DMS 273 treated with DMSO at 0.1 percent for 48 hours (cell line): ENCODE measurements around the gene ZNF12.
"Not testable (repeated sequence)": the region's sequence is repeated elsewhere in the genome, so short reads cannot be mapped to it uniquely, and the experiment has no call there.

Experiments used
- DNase-seq: peaks from one replicate; lab custom pipeline; 2025; lab: John Stamatoyannopoulos, UW

Gene ZNF12

DNA sequence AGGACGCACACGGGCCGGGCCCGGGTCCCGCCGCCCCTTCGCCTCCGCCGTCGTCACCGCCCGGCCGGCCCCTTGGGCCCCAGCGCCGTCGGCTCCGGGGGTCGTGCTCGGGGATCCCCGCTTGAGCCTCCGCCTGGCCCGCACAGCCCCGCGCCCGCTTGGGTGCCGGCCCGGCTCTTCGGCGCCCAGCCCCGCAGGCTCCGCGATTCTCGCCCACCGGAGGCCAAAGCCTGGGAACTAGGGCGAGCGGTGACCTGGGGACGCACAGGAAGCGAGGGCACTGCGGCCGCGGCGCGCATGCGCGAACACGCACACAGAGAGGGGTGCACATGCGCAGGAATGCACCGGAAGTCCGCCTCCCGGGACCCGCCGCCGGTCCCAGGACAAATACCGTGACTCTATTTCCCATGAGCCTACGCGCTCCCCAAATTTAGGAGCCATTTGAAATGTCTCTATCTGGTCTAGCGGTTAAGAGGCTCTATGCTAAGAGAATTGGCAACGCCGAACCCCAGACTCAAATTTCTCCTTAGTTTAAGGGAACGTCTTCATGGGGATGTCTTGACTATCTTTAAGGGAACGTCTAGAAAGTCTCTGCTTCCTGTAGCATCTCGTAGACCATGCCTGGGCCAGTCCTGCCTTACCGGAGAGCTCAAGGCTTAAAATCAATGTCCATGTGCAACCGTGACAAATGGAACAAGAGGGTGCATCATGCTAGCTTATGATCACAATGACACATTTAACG lies at the start of gene ZNF12:
ZNF12 (minus strand) TSS at position 282 of the 742 bp plus-strand sequence. CDS start 1,774 bp downstream, outside the sequence.
- DNase-seq = peak; percentile 93

DNA sequence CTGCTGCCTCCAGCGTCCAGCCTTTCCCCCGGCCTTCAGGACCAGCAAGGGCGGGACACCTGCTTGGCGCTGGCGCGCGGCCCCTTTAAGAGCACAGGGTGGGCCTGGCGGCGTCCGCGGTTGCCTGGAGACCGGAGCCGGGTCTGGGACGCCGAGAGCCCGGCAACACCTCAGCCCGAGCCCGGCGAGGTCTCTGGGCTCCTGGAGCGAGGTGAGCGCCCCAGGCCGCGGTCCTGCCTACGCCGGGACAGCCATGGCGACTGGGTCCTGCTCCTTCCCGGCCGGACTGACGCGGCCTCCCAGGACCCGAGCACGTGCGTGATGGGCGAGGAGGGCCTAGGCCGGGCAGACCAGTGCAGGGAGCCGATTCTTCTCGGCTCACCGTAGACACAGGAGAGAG lies 47.2 kb upstream of the ZNF12 start, which contains the start of gene RSPH10B2:
RSPH10B2 (plus strand) TSS at position 140 of the 400 bp plus-strand sequence. CDS start 3,575 bp downstream, outside the sequence.
- DNase-seq = not testable (repeated sequence)

DNA sequence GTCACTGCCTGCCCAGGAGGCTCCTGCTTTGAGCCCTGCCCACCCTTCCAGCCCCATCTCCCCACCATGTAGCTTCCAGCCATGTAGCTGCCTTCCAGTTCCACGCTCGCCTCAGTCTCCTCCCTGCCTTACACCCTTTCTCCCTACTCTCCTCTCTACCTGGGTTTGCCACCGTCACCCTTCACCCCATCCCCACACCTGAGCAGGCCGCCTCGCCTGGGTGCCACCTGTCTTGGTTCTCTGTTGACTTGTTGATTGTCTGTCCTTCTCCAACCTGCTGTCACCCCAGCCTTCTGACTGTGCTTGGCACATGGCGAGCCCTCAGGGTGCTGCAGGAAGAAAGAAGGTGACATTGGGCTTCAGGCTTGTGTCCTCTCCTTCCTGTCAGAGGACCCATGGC lies 43.4 kb upstream of the ZNF12 start:
- not testable (repeated sequence) for DNase-seq

DNA sequence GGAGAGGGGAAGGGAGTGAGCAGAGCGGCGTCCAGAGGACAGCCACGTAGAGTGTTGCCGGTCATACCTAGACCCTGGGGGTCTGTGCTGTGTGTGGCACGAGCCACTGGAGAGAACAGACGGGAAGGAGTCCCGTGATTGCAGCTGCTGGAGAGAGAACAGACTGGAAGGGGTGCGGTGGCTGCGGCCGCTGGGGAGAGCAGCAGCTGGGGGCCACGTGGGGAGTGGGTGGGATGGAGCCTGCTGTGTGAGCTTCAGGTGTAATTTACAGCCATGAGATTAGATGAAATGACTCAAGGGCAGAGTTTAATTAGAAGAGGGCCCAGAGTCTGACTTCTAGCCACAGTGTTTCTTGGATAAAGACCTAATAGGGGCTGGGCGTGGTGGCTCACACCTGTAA lies 42.6 kb upstream of the ZNF12 start:
- not testable (repeated sequence) for DNase-seq

DNA sequence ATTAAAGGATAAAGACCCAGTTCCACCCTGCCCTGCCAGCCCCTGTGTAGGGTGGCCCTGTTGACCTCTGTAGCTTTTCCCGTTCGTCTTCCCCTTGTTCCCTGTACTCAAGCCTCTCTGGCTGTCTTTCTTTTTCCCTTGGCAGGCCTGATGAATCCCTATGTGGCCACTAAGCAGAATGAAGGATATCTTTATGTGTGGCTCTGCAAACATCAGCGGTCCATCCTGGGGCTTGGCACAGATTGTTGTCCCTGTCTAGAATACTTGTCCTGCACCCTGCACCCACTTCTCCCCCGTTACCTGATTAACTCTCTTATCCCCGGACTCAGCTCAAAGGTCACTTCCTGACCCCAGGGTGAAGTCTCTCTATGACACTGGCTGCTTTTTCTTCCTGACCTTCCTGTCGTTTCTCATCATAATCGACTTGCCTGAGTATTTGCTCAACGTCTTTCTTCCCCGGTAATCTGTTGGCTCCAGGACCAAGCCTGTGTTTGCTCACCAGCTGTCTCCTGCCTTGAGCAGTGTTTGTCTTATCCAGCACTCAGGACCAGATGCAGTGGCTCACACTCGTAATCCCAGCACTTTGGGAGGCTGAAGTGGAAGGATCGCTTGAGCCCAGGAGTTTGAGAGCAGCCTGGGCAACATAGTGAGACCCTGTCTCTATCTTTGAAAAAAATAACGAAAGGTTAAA lies 37.8 kb upstream of the ZNF12 start:
- not testable (repeated sequence) for DNase-seq

DNA sequence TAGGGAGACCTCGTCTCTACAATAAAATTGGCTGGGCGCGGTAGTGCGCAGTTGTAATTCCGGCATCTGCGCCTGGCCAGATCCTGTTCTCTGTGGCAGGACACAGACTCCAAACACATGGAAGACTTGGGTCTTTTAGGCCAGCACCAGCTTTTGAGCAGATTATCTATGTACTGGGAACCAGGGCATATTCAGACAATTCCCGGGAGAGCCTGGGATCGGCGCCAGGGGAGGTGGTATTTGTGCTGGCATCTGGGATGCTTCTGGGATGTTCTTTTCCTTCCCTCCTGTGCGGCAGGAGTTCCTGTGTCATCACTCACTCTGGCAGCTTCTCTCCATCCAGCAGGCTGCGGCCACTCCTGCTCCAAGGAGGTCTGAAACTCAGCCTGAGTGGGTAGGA lies 31.7 kb upstream of the ZNF12 start:
- not testable (repeated sequence) for DNase-seq

DNA sequence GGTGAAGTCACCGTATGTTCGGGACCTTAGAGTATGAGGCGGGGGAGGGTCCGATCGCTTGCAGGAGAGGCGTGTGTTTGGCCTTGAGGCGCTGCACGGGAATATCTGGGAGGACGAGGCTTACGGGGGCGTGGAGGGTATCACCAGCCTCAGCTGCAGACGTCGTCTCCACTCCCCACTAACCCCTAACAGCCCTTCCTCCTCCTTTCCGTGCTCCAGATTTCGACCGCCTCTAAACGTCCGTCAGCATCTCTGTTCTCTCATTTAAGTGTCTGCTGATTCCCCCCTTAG lies 23.5 kb upstream of the ZNF12 start:
- no peak for DNase-seq

DNA sequence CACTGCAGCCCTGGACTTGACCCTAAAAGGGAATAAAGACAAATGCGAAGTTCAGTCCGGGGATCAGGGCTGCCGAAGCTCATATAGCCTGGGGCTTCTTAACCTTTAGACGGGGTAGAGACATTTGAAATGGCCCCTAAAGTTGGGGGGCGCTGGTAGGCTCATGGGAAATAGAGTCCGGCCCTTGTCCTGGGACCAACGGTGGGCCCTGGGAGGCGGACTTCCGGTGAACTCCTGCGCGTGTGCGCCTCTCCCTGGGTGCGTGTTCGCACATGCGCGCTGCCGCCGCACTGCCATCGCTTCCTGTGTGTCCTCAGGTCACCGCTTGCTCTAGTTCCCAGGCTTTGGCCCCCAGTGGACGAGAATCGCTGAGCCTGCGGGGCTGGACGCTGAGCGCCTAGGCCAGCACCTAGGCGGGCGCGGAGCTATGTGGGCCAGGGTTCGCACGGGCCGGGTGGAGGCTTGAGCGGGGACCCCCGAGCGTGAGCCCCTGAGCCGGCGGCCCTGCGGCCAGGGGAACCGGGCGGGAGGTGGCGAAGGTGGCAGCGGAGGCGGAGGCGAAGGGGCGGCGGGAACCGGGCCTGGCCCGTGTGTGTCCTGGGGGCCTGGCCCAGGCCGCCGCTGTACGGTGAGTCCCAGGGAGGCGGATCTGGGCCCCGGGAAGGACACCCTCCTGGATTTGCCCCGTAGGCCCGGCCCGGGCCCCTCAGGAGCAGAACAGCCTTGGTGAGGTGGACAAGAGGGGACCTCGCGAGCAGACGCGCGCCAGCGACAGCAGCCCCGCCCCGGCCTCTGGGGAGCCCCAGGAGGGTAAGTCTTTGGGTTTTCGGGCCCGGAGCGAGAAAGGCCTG lies 23.0 kb upstream of the ZNF12 start:
- DNase-seq = peak; percentile 76

DNA sequence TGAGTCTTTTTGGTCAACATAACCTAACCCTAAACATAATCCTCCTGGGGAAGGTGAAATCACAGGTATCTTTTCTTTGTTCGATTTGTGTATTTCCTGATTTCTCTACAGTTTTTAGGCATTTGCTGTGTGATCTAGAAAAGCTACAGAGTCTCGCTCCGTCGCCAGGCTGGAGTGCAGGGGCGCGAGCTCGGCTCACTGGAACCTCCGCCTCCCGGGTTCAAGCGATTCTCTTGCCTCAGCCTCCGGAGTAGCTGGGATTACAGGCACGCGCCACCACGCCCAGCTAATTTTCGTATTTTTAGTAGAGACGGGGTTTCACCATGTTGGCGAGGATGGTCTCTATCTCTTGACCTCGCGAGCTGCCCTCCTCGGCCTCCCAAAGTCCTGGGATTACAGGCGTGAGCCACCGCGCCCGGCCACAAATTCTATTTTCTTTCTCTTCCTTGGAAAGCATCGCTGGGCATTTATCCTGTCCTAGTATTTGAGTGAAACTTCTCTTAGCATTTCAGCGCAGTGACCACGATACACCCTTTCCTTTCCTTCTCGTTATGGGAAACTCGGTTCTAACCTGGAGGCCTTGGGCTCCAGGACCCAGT lies 22.2 kb upstream of the ZNF12 start:
- not testable (repeated sequence) for DNase-seq

DNA sequence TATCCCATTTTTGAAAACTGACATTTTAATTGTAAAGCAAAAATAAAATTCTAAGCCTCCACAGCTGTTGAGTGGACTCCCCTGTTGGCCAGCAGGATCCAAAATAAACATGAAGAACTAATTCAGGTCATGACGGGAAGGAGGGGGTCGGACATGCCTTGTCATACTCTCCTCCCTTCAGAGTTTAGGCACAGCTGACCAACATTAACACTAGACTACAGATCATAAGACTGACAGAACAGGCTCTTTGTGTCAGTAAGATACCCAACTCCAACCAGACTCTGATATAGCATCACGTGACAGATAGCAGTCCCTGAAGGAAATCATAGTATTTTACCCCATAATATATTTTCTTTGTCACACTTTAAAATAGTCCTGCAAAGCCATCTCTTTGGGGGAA lies 20.9 kb upstream of the ZNF12 start:
- no peak for DNase-seq

DNA sequence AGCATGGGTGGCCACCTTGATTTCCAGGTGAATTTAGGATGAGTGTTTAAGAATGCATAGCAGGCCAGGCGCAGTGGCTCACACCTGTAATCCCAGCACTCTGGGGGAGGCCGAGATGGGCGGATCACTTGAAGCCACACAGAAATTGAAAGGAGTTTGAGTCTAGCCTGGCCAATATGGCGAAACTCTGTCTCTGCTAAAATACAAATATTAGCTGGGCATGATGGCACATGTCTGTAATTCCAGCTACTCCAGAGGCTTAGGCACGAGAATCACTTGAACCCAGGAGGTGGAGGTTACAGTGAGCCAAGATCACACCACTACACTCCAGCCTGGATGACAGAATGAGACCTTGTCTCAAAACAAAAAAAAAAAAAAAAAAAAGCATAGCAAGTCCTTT lies 19.6 kb upstream of the ZNF12 start:
- not testable (repeated sequence) for DNase-seq

DNA sequence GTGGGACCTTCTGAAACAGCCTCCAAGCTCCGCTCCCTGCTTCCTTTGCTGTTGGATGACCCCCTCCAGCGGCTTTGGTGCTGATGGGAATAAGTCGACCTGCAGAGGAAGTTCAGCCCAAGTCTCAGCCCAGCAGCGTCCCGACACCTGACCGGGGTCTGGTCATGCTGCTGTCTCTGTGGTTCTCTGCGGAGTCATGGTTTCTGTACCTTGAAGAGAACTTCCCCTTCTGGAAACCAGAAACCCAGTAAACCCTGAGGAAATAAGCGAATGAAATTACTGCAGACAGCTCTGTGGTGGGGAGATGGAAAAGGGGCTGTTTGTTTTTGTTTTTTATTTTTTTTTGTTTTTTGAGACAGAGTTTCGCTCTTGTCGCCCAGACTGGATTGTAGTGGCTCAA lies 18.3 kb upstream of the ZNF12 start:
- DNase-seq = no peak

DNA sequence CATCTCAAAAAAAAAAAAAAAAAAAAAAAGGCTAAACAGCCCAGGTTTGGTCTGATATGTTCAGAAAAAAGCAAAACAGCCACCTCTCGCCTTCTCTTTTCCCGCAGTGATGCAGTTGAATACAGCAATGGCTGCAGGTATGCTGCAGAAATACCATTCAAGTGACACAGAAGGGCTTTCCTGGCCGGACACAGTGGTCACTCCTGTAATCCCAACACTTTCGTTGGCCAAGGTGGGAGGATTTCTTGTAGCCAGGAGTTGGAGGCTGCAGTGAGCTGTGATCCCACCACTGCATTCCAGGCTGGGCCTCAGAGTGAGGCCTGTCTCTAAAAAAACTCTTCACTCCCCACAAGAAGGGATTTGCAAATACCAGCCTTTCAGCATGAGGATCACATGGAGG lies 17.6 kb upstream of the ZNF12 start:
- DNase-seq = not testable (repeated sequence)

DNA sequence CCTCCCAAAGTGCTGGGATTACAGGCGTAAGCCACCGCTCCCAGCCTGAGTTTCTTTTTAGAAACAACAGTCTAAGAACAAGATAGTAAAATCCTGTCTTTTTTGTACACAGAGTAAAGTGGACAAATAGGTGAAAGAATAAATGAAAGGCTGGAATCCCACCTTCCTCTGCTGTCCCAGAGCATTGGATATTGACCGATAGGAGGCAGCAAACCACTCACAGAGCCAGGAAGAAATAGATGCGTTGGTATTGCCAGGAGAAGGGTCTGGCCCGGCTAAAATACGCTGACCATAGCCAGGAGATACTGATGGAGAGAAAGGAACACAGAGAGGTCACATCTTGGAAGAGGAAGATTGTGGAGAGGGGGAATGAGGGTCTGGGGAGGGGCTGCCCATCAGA lies 11.4 kb upstream of the ZNF12 start:
- no peak for DNase-seq

DNA sequence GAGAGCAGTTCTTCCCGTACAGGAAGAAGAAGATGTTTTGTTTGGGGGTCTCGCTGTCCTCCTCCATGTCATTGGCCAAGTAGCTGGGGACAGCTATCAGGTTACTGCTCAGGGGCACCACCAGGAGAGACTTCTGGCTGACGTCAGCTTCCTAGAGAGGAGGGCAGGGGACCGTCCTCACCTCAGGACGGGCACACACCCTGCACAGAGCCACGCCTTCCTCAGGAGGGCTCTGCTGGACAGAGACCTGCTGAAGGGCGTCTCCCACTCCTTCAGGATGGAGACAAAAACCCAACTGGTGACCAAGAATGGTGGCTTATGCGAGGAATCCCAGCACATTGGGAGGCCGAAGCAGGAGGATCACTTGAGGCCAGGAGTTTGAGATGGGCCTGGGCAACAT lies 9.2 kb upstream of the ZNF12 start:
- not testable (repeated sequence) for DNase-seq

DNA sequence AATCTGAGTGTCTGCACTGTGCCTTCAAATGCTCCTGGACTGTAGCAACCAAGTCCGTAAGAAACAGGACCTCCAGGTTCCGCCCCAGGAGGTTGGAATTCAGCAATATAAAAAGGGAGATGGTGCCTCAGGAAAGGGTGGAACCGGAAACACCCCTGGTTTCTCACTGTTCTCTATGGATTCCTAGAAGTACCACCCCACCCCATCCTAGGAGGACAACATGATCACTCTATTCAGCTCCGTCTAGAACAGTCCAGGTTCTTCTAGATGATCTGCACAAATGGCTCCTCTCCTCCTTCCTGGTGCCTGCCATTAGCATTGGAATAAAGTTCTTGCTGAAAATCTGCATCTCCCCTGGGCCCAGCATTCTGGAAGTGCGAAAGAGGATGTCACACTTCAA lies 7.6 kb upstream of the ZNF12 start:
- DNase-seq = no peak

DNA sequence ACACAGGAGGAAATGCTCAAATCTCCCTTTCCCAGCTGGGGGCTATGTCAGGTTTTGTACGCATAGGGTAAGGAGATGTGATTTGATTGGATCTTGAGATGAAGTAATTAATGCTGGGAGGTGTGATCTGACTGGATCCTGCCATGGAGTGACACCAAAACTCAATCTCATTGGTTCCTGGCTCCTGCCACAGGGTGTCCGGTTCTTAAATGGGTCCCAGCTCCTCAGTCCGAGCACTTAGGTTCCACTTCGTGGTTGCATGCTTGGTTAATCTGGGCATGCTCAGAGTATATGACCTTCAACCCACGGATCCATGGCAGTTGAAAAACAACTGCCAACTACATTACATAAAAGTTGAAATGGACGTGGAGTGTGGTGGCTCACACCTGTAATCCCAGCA lies 3.1 kb upstream of the ZNF12 start:
- DNase-seq = no peak

DNA sequence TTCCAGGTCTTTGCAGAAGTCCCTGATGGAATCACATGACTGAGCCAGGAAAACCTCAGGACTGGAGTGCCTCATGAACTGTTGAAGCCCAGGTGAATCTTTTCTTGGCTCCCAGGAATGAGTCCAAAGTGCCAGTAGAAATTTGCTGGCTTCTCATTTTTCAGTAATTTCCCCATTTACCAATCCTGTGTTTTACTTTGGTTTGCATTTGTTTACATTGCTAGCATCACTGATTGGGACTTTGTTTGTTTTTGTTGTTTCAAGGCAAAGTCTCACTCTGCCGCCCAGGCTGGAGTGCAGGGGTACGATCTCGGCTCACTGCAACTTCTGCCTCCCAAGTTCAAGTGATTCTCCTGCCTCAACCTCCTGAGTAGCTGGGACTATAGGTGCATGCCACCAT lies 1.6 kb upstream of the ZNF12 start:
- DNase-seq = no peak

DNA sequence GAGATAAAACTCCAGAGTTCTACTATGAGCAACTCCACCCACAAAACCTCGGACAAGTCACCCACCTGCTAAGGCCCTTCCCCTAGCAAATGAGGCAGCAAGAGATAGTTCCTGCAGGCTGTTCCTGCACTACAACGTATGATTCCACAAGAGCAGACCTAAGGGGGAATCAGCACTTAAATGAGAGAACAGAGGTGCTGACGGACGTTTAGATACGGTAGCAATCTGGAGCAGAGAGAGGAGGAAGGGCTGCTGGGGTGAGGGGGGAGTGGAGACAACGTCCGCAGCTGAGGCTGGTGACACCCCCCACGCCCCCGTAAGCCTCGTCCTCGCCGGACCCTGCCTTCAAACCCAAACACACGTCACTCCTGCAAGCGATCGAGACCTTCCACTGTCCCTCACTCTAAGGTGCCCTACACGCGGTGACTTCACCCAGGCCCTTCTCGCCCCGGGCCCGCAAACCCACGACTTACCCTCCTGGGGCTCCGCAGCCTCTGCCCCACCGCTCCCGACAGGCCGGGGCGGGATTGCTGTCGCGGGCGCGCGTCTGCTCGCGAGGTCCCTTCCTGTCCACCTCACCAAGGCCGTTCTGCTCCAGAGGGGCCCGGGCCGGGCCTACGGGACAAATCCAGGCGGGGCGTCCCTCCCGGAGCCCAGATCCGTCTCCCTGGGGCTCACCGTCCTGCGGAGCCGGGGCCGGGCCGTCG lies 635 bp downstream of the ZNF12 start:
- no peak for DNase-seq

DNA sequence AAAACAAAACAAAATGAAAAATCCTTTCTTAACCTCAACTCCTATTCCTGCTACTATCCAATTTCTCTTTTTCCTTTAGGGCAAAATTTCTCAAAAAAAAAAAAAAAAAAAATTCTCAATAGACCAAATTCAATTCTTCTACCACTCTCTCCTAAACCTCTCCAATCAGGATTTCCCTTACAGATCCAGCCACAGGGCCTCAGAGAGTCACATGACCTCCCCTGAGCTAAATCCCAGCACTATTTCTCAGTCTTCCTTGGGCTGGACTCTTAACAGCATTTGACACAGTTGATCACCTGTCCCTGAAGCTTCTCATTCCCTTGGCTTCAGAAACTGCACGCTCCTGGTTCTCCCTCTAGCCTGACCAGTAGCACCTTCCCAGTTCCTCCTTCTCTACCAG lies 4.9 kb downstream of the ZNF12 start:
- no peak for DNase-seq

DNA sequence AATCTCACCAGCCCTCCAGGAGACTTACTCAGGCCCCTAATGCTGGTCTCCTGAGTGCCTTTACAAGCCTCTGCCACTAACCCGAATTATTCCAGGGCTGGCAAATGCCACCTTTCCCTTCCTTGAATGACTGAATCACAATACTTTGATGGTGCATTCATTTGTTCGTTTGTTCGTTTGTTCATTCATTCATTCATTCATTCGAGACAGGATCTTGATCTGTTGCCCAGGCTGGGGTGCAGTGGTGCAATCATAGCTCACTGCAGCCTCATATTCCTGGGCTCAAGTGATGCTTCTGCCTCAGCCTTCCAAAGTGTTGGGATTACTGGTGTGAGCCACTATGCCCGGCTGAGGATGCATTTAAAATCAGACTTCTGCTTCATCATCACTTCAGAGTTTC lies 6.0 kb downstream of the ZNF12 start:
- DNase-seq = no peak

DNA sequence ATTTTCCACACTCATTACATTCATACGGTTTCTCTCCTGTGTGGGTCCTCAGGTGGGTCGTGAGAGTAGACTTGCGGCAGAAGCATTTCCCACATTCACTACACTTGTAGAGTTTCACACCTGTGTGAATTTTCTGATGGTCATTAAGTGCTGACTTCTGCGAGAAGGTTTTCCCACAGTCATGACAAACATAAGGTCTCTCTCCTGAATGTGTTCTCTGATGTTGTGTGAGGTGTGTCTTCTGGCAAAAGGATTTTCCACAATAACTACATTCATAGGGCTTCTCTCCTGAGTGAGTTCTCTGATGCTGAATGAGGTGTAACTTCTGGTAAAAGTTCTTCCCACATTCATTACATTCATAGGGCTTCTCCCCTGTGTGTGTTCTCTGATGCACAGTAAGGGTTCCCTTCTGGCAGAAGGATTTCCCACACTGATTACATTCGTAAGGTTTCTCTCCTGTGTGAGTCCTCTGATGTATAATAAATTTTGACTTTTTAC lies 15.1 kb downstream of the ZNF12 start:
- DNase-seq = no peak
